ENCODE data around the gene SH3TC2. TPM values are rescaled to one million over a fixed set of nuclear protein-coding genes. Genes with fewer than 3 reads are reported as not detected.

Gene SH3TC2
- total RNA-seq, 1 donor from 2014 or later = 0.21 TPM

DNA sequence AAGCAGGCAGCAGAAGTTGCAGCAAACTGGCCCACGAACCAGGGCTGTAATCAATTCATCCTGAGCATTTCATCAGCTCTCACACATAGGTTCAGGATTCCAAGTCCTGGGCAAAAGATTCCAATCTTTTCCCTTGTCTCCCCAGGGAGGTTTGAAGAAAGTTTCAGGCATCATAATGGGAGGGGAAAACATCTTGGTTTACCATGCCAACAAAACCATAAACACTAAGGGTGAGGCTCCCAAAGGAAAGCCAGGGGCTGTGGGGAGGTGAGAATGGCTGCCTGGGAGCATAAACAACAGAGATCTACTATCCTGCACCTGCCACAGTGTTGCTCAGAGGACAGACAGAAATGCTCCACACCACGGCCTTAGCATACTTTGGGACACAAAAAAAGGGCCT lies 94.6 kb downstream of the SH3TC2 start:
- peak overlapping the region; percentile 70 to 77 for H3K27ac ChIP-seq
- TF ChIP-seq, protein P1, sequence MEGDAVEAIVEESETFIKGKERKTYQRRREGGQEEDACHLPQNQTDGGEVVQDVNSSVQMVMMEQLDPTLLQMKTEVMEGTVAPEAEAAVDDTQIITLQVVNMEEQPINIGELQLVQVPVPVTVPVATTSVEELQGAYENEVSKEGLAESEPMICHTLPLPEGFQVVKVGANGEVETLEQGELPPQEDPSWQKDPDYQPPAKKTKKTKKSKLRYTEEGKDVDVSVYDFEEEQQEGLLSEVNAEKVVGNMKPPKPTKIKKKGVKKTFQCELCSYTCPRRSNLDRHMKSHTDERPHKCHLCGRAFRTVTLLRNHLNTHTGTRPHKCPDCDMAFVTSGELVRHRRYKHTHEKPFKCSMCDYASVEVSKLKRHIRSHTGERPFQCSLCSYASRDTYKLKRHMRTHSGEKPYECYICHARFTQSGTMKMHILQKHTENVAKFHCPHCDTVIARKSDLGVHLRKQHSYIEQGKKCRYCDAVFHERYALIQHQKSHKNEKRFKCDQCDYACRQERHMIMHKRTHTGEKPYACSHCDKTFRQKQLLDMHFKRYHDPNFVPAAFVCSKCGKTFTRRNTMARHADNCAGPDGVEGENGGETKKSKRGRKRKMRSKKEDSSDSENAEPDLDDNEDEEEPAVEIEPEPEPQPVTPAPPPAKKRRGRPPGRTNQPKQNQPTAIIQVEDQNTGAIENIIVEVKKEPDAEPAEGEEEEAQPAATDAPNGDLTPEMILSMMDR (IDR thresholded peaks at IDR 0.05) = no peak
- no peaks in the 10 kb centered on the region for H3K27me3 ChIP-seq
- intact Hi-C loops (cut with DNase I) = loop anchor here (5.0 to 10.0 kb wide), 4 partner anchors 66 to 1066 kb away; partner anchors contain the start of gene FBXO38
- no peaks in the 10 kb centered on the region for H3K36me3 ChIP-seq
- peaks cover 11 to 43% of the 10 kb centered on the region in 2 donors for H3K4me1 ChIP-seq
- no peak overlapping the region for H3K4me3 ChIP-seq
- no peak for DNase-seq (ENCODE audit: low spot score in 2 of 2)
- H3K9me3 ChIP-seq = no peaks in the 10 kb centered on the region

DNA sequence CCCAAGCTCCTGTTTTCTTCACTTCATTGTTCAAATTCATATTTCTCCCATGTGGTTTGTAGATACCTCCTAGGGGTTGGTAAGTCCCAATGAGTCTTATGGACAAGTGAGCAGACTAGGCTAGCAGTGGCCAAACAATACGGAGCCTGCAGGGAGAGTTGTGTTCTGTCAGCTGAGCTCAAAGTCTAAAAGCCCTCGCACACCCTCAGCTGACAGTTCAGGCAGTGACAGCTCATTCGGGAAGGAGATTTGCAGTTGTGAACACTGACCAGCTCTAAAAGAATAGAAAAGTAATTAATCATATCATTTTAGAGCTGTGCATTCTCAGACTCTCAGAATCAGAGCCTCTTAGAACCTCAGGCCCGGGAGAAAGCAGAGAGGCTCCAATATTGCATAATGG lies 95.1 kb downstream of the SH3TC2 start:
- Histone ChIP-seq H3K9me3 (no peaks in the 10 kb centered on the region), H3K4me3 (no peak overlapping the region), H3K36me3 (no peaks in the 10 kb centered on the region), H3K27me3 (no peaks in the 10 kb centered on the region), H3K4me1 (peaks cover 9 to 42% of the 10 kb centered on the region in 2 donors), H3K27ac (peak overlapping the region; percentile 70 to 77)
- intact Hi-C loops (cut with DNase I) = loop anchor here (5.0 to 10.0 kb wide), 4 partner anchors 65 to 1065 kb away; partner anchors contain the start of gene FBXO38
- DNase-seq (ENCODE audit: low spot score in 2 of 2) = no peak
- TF ChIP-seq, protein P1 (IDR thresholded peaks at IDR 0.05) = no peak

DNA sequence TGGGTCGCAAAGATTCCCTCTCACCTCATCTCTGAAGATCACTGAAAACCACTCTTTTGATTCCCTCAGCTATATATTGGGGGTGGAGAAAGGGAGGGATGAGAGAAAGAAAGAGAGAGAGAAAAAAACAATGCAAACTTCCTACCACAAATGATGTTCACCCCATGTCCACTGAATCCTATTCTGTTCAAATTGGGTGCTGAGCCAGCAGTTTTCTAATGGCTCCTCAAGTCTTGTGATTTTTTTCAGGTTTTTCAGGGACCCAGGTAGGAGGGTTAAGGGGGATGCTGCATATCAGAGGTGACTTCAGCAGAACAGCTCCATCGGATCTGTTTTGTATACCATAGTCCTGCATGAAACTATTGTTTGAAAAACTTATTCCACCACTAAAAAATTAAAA lies 95.9 kb downstream of the SH3TC2 start:
- H3K27me3 ChIP-seq = no peaks in the 10 kb centered on the region
- H3K4me1 ChIP-seq = peaks cover 5 to 34% of the 10 kb centered on the region in 2 donors
- no peak overlapping the region for H3K4me3 ChIP-seq
- intact Hi-C loops (cut with DNase I) = loop anchor here (5.0 to 10.0 kb wide), 4 partner anchors 65 to 1065 kb away; partner anchors contain the start of gene FBXO38
- H3K27ac ChIP-seq = peak overlapping the region; percentile 75 to 77
- no peaks in the 10 kb centered on the region for H3K9me3 ChIP-seq
- TF ChIP-seq, protein P1 (IDR thresholded peaks at IDR 0.05) = no peak
- no peak for DNase-seq (ENCODE audit: low spot score in 2 of 2)
- H3K36me3 ChIP-seq = no peaks in the 10 kb centered on the region

DNA sequence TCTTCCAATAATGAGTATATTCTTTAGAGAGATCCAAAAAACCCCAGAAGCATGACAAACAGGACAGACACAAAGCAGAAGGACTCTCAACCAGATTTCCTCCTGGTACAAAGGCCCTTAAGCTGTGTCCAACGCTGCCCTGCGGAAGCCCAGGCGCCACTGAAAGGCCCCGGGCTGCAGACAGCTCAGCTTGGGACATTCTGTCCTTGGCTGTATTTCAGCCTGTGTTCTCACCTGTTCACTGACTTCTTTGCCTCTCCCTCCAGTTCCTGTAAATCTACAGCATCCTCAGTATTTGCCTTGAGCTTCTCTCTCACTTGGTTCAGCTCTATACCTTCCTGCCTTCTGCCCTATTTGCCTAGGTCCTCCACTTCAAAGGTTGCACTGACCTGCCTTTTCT lies 96.5 kb downstream of the SH3TC2 start:
- no peak overlapping the region for H3K4me3 ChIP-seq
- H3K9me3 ChIP-seq = no peaks in the 10 kb centered on the region
- TF ChIP-seq, protein P1 (IDR thresholded peaks at IDR 0.05) = no peak
- DNase-seq (ENCODE audit: low spot score in 2 of 2) = no peak
- H3K27ac ChIP-seq = peak overlapping the region; percentile 75 to 77
- H3K27me3 ChIP-seq = no peaks in the 10 kb centered on the region
- intact Hi-C loops (cut with DNase I) = loop anchor here (5.0 to 10.0 kb wide), 4 partner anchors 64 to 1064 kb away; partner anchors contain the start of gene FBXO38
- no peaks in the 10 kb centered on the region for H3K36me3 ChIP-seq
- peaks cover 5 to 34% of the 10 kb centered on the region in 2 donors for H3K4me1 ChIP-seq

DNA sequence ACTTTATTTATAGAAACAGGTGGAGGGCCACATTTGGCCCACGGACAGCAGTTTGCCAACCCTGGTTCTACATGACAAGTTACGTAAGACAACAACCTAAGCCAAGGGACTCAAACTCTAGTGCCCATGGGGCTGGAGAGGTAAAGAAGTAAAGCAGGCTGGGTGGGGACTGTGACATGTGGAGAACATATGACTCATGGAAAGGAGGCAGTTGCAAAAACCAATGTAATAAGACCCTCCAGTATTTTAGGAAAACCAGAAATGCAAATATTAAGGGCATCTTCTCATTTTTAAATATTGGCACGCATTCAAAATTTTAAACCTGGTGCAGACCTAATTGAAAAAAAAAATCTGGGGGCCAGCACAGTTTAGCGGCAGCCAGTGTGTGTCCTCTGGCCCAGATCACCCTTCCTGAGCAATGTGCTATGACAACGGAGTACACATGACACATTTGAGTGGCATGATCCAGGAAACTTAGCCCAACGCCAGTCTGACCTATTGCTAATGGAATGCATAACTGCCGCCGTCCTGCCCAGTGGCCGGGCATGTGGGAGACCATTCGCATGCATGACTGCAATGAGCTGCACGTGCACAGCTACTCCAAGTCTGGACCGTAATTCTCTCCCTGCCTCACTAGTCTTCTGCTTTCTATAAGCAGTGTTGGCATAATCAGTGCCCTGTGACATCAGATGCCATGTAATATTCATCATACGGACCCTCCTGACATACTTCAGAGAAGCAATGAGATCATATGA lies 97.2 kb downstream of the SH3TC2 start:
- intact Hi-C loops (cut with DNase I) = loop anchor here (1.0 to 10.0 kb wide), 6 partner anchors 8 to 1063 kb away; partner anchors contain the start of genes ADRB2 and FBXO38

More for the DNA sequence above, 97.2 kb downstream of the SH3TC2 start:
- no peak overlapping the region for H3K4me3 ChIP-seq
- no peaks in the 10 kb centered on the region for H3K36me3 ChIP-seq
- H3K27ac ChIP-seq = peak overlapping the region; percentile 75 to 77
- H3K9me3 ChIP-seq = no peaks in the 10 kb centered on the region
- TF ChIP-seq, protein P1 (IDR thresholded peaks at IDR 0.05) = no peak
- peaks cover 5 to 29% of the 10 kb centered on the region in 2 donors for H3K4me1 ChIP-seq
- no peaks in the 10 kb centered on the region for H3K27me3 ChIP-seq
- DNase-seq (ENCODE audit: low spot score in 2 of 2) = peak; percentile 85 to 97

Measured in ascending aorta (tissue), 2 donors.